ENCODE measurements around the gene UGT1A10.
"Not testable (repeated sequence)": the region's sequence is repeated elsewhere in the genome, so short reads cannot be mapped to it uniquely, and the experiment has no call there.

Gene UGT1A10

DNA sequence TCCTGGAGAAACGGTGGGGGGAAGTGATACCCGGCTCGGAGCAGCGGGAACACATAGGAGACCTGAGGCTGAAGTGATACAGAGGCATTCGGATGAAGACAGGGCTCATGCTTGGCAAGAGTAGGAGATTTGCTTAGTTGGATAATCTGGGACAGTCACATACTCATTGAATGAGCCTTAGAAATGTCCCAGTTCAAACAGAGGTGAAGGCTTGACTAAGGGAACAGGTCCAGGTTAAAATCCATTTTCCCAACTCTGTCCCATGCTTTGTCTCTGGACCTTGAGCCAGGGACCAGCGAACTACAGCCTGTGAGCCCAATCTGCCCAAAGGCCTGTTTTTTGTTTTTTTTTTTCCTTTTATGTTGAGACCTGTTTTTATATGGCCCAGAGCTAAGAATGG lies 57.7 kb downstream of the UGT1A10 start:
- Mint-ChIP-seq H3K9me3 (ENCODE audit: low read depth) (no peaks in the 10 kb centered on the region), H3K27ac (no peak overlapping the region), H3K27me3 (no peaks in the 10 kb centered on the region), H3K36me3 (no peaks in the 10 kb centered on the region), H3K4me1 (ENCODE audit: low read depth) (no peaks in the 10 kb centered on the region), H3K4me3 (no peak overlapping the region)

- Mint-ChIP-seq H3K4me3 (no peak overlapping the region), H3K4me1 (ENCODE audit: low read depth) (no peaks in the 10 kb centered on the region), H3K27me3 (no peaks in the 10 kb centered on the region), H3K27ac (no peak overlapping the region), H3K9me3 (ENCODE audit: low read depth) (no peaks in the 10 kb centered on the region), H3K36me3 (no peaks in the 10 kb centered on the region)
Observed at GRCh38 chr2:233698740-233699139, 62.5 kb downstream of the UGT1A10 start.

GRCh38 chr2:233699424-233700027 lies 63.3 kb downstream of the UGT1A10 start:
- Mint-ChIP-seq H3K4me1 (ENCODE audit: low read depth) (no peaks in the 10 kb centered on the region), H3K27ac (no peak overlapping the region), H3K9me3 (ENCODE audit: low read depth) (peaks cover 3% of the 10 kb centered on the region), H3K36me3 (peaks cover 3% of the 10 kb centered on the region), H3K27me3 (peaks cover 3% of the 10 kb centered on the region), H3K4me3 (no peak overlapping the region)

- Mint-ChIP-seq H3K4me1 (ENCODE audit: low read depth) (no peaks in the 10 kb centered on the region), H3K27me3 (peaks cover 4% of the 10 kb centered on the region), H3K4me3 (no peak overlapping the region), H3K27ac (no peak overlapping the region), H3K36me3 (peaks cover 3% of the 10 kb centered on the region), H3K9me3 (ENCODE audit: low read depth) (peaks cover 3% of the 10 kb centered on the region)
Observed at GRCh38 chr2:233700028-233700635, 63.9 kb downstream of the UGT1A10 start.

DNA sequence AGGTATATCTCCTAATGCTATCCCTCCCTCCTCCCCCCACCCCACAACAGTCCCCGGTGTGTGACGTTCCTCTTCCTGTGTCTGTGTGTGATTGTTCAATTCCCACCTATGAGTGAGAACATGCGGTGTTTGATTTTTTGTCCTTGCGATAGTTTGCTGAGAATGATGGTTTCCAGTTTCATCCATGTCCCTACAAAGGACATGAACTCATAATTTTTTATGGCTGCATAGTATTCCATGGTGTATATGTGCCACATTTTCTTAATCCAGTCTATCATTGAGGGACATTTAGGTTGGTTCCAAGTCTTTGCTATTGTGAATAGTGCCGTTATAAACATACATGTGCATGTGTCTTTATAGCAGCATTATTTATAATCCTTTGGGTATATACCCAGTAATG lies 64.6 kb downstream of the UGT1A10 start:
- not testable (repeated sequence) for H3K4me1 Mint-ChIP-seq (ENCODE audit: low read depth); H3K4me3 Mint-ChIP-seq; H3K27me3 Mint-ChIP-seq; H3K9me3 Mint-ChIP-seq (ENCODE audit: low read depth); H3K36me3 Mint-ChIP-seq; H3K27ac Mint-ChIP-seq

- Mint-ChIP-seq H3K36me3 (peaks cover 3% of the 10 kb centered on the region), H3K9me3 (ENCODE audit: low read depth) (peaks cover 3% of the 10 kb centered on the region), H3K27me3 (peaks cover 6% of the 10 kb centered on the region), H3K27ac (no peak overlapping the region), H3K4me1 (ENCODE audit: low read depth) (no peaks in the 10 kb centered on the region), H3K4me3 (no peak overlapping the region)
Observed at GRCh38 chr2:233702238-233702637, 66.0 kb downstream of the UGT1A10 start.

DNA sequence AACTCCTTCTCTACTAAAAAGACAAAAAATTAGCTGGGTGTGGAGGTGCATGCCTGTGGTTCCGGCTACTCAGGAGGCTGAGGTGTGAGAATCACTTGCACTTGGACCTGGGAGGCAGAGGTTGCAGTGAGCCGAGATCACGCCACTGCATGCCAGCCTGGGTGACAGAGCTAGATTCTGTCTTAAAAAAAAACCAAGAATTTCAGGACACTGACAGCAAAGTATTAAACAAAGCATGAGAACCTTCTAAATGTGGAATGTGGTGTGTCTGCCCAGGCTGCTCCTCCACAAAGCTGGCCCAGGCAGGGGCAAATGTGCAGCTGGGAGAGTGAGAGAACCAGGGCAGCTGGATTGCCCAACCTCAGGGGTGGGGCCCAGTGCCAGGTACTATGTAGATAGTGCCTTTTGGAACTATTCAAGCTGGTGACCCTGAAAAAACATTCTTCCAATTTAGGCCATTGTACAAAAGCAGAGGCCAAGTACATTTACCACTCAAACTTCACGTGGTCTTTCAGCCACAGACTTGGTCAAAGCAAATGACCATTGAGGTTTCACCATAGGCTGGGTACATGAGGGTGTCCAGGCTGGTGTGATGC lies 69.8 kb downstream of the UGT1A10 start:
- Mint-ChIP-seq H3K4me3 (no peak overlapping the region), H3K36me3 (peaks cover 3% of the 10 kb centered on the region), H3K9me3 (ENCODE audit: low read depth) (peaks cover 3% of the 10 kb centered on the region), H3K27me3 (peaks cover 9% of the 10 kb centered on the region), H3K4me1 (ENCODE audit: low read depth) (no peaks in the 10 kb centered on the region), H3K27ac (no peak overlapping the region)

GRCh38 chr2:233706720-233707119 lies 70.5 kb downstream of the UGT1A10 start:
- Mint-ChIP-seq H3K9me3 (ENCODE audit: low read depth) (peaks cover 3% of the 10 kb centered on the region), H3K4me1 (ENCODE audit: low read depth) (no peaks in the 10 kb centered on the region), H3K36me3 (peaks cover 3% of the 10 kb centered on the region), H3K27ac (no peak overlapping the region), H3K4me3 (no peak overlapping the region), H3K27me3 (peaks cover 9% of the 10 kb centered on the region)

GRCh38 chr2:233707940-233708644 lies 71.8 kb downstream of the UGT1A10 start:
- H3K36me3 Mint-ChIP-seq: peaks cover 3% of the 10 kb centered on the region
- peaks cover 9% of the 10 kb centered on the region for H3K27me3 Mint-ChIP-seq
- no peaks in the 10 kb centered on the region for H3K4me1 Mint-ChIP-seq (ENCODE audit: low read depth)
- no peak overlapping the region for H3K4me3 Mint-ChIP-seq
- H3K27ac Mint-ChIP-seq: no peak overlapping the region
- H3K9me3 Mint-ChIP-seq (ENCODE audit: low read depth): peaks cover 3% of the 10 kb centered on the region

- H3K4me1 Mint-ChIP-seq (ENCODE audit: low read depth): no peaks in the 10 kb centered on the region
- no peak overlapping the region for H3K27ac Mint-ChIP-seq
- peaks cover 11% of the 10 kb centered on the region for H3K27me3 Mint-ChIP-seq
- H3K4me3 Mint-ChIP-seq: no peak overlapping the region
- peaks cover 3% of the 10 kb centered on the region for H3K36me3 Mint-ChIP-seq
- peaks cover 3% of the 10 kb centered on the region for H3K9me3 Mint-ChIP-seq (ENCODE audit: low read depth)
Observed at GRCh38 chr2:233708942-233709341, 72.7 kb downstream of the UGT1A10 start.

- Mint-ChIP-seq H3K9me3 (ENCODE audit: low read depth) (no peaks in the 10 kb centered on the region), H3K36me3 (no peaks in the 10 kb centered on the region), H3K4me1 (ENCODE audit: low read depth) (no peaks in the 10 kb centered on the region), H3K4me3 (no peak overlapping the region), H3K27me3 (peaks cover 10% of the 10 kb centered on the region), H3K27ac (no peak overlapping the region)
Observed at GRCh38 chr2:233711312-233712008, 75.2 kb downstream of the UGT1A10 start.

GRCh38 chr2:233712611-233713261 lies 76.5 kb downstream of the UGT1A10 start, which contains the start of gene UGT1A5:
Gene UGT1A5, plus strand, starts transcription at chr2:233712907. Its CDS starts 85 bp downstream, at chr2:233712992.
- no peaks in the 10 kb centered on the region for H3K36me3 Mint-ChIP-seq
- H3K4me1 Mint-ChIP-seq (ENCODE audit: low read depth): no peaks in the 10 kb centered on the region
- peaks cover 10% of the 10 kb centered on the region for H3K27me3 Mint-ChIP-seq
- H3K4me3 Mint-ChIP-seq: no peak within 1 kb of the TSS
- no peaks in the 10 kb centered on the region for H3K9me3 Mint-ChIP-seq (ENCODE audit: low read depth)
- no peak within 1 kb of the TSS for H3K27ac Mint-ChIP-seq

- no peak overlapping the region for H3K4me3 Mint-ChIP-seq
- H3K36me3 Mint-ChIP-seq: no peaks in the 10 kb centered on the region
- peaks cover 10% of the 10 kb centered on the region for H3K27me3 Mint-ChIP-seq
- no peak overlapping the region for H3K27ac Mint-ChIP-seq
- H3K9me3 Mint-ChIP-seq (ENCODE audit: low read depth): no peaks in the 10 kb centered on the region
- H3K4me1 Mint-ChIP-seq (ENCODE audit: low read depth): no peaks in the 10 kb centered on the region
Observed at GRCh38 chr2:233713262-233713615, 77.0 kb downstream of the UGT1A10 start.

DNA sequence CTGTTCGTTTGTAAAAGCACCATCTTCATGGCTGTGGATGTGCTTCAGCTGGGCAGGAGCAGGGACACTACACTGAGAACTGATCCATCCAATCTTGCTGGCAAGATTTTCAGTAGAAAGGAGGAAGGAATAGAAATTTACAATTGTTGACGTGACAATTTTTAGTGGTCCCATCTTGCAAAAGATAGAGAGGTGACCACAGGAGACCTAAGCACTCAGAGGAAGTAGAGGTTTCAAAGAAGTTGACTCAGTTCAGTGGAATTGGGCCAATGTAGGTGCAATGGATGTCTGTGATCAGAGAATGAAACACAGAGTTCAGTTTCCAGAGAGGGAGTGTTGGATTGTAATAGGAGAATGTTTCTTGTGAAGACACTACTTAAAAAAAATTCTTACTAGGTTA lies 77.9 kb downstream of the UGT1A10 start:
- no peak overlapping the region for H3K27ac Mint-ChIP-seq
- no peaks in the 10 kb centered on the region for H3K4me1 Mint-ChIP-seq (ENCODE audit: low read depth)
- H3K36me3 Mint-ChIP-seq: no peaks in the 10 kb centered on the region
- no peak overlapping the region for H3K4me3 Mint-ChIP-seq
- H3K27me3 Mint-ChIP-seq: peaks cover 10% of the 10 kb centered on the region
- no peaks in the 10 kb centered on the region for H3K9me3 Mint-ChIP-seq (ENCODE audit: low read depth)

All from activated naive CD8-positive, alpha-beta T cell (primary cell).